Dedifferentiated amniotic fluid mesenchymal stem cell (primary cell): ENCODE results near the gene GLRA3.
A peak's percentile ranks its signal among the peaks of the same experiment; 100 is the strongest.
"Not testable (repeated sequence)": the region's sequence is repeated elsewhere in the genome, so short reads cannot be mapped to it uniquely, and the experiment has no call there.

Experiments used
- DNase-seq: peaks from one replicate; pipeline ENCODE4 v3.0.0-alpha.2; 2016; ENCODE audit errors: extremely low spot score

Gene GLRA3

DNA sequence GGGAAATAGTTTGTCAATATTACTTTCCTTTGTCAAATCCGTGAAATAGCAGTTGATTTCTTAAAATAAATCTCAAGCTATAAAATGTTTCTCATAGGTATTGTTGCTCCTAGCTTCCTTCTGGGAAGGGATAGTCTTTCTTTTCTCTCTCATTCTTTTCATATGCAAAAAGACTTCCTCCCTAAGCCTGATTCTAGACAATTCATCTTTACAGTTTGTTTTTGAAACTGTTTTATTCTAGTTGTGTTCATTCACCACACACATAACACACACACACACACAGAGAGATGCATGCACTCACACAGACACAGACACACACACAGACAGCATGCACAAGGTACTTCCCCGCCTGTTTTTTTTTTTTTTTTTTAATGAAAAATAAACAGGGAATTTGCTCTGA, 18.2 kb downstream of the GLRA3 start:
- no peak for DNase-seq

DNA sequence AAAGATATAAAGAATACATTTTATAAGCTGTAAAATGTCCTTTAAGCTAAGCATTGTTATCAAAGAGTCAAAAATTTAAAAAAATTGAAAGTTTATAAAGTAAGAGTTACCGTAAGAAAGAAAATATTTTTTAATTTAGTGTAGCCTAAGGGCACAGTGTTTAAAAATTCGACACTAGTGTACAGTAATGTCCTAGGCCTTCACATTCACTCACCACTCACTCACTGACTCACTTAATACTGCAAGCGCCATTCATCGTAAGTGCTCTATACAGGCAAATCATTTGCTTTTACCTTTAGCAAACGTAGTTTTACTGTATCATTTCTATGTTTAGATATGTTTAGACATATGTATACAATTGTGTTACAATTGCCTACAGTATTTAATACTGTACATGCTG, 20.2 kb downstream of the GLRA3 start:
- no peak for DNase-seq

DNA sequence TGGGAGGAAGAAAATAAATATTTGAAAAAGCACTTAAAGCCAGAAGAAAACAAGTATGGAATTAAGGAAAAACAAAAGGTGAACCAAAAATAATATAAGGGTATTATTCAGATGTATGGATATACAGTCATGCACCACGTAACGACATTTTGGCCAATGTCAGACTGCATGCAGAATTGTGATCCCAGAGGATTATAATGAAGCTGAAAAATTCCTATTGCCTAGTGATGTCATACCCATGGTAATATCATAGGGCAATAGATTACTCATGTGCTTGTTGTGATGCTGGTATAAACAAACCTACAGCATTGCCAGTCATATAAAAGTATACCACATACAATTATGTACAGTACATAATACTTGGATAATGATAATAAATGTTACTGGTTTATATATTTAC, 20.9 kb downstream of the GLRA3 start:
- no peak for DNase-seq

DNA sequence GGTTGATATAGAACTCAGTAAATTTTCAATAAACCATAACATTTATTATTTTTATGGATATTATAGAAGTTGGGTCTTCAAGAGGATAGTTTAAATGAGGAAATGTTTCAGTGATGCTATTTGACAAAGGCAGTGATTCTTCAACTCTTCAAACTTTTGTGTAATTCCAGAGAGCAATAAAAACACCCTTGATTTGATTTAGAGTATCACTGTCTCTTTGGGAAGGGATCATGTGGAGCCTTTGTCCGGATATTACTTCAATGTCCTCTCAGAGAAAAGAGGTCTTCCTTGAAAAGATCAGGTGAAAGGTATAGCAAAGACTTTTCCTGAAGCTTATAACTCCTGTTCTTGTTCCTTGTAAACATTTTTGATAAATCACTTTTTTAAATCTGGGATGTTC, 23.3 kb downstream of the GLRA3 start:
- DNase-seq: no peak

DNA sequence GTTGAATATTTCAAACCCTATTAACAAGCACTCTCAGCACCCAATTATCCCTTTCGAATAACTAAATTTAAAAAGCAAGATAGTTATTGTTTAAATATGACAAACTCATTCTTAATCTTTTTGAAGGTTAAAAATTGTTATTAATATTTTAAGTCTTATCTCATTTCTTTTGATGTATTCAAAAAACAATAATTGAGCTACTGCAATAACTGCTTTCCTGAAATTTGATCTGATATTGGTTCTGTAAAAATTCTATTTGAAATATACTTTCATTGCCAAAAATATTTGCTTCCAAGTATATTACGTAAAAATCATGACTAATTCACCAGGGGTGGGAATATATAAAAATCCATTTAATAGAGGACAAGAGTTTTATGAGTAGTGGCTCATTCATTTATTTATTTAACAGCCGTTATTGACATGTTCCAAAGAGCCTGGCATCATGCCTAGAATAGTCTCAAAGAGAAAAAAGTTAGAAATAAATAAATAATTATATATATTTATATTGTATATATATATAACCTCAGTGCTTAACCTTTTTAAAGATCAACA, 34.4 kb downstream of the GLRA3 start:
- DNase-seq: no peak

DNA sequence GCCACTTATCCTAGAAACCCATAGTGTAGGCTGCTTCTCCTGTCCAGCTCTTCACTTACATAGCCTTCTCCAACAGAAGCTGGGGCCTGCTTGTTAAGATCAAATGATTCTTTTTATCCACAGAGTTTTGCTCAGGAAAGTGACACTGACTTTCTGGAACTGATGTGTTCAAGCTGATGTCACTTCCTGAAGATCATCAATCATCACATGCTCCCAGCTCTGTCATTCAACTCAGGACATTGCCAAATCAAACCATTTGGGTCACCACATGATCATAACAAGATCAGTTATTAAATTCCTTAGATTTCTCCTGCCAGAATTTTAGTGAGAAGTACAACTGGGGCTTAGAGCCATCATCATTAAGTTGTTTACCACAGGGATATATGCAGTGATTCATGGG, 39.4 kb downstream of the GLRA3 start:
- no peak for DNase-seq

DNA sequence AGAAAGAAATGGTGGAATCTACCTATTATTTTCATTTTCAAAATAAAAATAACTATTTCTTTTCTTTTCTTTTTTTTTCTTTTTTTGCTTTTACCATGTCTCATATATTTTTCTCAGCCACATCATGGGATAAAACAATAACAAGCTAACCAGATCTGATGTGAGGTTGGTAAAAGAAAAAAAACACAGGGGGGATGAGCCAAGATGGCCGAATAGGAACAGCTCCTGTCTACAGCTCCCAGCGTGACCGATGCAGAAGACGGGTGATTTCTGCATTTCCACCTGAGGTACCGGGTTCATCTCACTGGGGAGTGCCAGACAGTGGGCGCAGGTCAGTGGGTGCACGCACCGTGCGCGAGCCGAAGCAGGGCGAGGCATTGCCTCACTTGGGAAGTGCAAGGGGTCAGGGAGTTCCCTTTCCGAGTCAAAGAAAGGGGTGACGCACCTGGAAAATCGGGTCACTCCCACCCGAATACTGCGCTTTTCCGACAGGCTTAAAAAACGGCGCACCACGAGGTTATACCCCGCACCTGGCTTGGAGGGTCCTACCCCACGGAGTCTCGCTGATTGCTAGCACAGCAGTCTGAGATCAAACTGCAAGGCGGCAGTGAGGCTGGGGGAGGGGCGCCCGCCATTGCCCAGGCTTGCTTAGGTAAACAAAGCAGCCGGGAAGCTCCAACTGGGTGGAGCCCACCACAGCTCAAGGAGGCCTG, 50.6 kb downstream of the GLRA3 start:
- not testable (repeated sequence) for DNase-seq

DNA sequence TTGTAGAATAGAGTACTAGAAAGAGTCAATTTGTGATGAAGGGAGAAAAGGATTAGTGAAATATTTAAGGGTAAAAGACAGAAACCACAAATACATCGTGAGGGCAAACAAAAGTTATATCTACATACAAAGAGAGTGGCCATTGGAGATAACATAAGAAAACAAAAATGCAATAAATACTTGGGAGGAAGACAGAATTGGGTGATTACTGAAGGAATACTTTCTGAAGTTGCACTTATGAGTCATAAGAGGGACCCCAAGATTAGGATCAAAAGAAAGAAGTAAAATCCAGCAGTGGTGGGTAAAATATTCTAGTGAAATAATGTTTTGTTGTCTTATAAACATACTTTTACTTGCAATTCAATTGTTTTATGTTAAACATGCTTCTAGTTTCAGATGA, 53.7 kb downstream of the GLRA3 start:
- no peak for DNase-seq

DNA sequence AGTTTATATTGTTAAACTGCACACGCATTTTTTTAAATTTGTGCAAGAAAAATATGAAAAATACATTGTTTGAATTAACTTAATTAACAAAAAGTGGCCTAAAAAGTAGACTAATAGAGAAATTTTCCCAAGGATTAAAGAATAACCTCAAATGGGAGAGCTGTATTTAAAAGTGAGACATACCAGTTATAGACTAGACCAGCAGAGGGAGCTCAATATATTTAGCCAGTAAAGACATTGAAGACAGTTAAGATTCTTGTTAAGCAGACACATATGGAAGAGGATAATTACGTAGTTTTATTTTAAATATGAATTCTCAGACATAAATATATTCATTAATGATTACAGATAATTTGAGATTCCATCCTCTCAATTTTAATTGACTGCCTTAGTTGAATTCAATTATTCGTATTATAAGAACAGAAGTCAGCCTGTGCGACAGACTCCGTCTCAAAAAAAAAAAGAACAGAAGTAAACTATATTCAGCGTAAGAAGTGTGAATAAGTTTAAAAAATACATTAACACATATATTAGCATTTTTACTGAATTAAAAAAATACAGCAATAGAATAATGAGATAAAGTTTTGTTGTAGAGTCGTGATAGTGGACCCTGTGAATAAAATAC, 64.8 kb downstream of the GLRA3 start:
- peak; percentile 76 for DNase-seq

DNA sequence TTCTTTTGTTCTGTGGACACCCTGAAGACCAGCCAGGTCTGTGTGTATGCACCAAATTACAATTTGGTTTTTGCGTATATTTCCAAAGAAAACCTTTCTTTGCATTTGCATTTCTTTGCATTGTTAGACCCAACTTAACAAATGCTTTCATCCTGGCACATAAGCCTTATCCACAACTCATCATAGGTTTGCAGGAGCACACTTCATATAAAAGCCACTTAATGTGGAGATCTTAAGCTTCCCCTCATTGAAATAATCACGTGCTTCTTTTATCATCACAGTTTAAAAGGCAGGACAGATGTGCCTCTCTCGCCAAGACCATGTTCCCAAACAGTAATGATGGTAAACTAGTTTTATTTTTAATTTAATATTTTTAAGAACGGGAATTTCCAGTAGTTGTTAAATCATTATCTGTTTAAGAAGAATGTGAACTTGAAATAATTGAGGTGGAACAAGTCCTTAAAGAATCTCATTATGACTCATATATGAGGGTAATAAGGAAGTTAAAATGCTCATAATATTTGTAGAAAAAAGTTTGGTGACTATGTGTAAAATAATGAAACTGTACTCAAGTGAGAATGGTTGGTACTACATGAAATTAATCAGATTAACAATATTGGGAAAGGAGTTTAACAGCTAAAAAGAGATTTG, 65.5 kb downstream of the GLRA3 start:
- DNase-seq: no peak

DNA sequence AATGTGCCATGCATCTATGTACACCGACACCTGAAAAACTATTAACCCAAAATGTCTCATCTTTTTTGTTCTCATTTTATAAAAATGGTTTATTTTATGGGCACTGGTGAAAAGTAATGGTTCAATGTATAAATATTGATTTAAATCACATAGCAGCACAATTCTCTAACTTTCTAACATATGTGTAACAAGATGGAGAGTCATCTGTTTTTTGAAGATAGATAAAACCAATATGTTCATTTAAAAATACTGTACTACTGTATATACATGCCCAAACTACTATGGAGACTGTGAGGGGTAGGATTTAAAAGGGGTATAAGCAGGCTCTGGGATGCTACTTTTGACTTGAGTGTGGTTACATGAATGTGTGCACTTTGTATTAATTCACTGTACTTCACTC, 67.6 kb downstream of the GLRA3 start:
- no peak for DNase-seq

DNA sequence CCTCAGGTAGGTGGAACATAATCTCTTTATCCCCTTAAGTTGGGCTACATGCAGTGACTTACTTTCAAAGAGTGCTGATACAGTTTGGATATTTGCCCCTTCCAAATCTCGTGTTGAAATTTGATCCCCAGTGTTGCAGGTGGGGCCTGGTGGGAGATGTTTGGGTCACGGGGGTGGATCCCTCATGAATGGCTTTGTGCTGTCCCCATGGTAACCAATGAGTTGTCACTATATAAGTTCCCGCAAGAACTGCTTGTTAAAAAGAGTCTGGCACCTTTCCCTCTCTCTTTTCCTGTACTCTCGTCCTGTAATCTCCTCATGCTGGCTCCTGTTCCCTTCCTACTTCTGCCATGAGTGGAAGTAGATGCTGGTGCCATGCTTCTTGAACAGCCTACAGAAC, 71.3 kb downstream of the GLRA3 start:
- DNase-seq: no peak

DNA sequence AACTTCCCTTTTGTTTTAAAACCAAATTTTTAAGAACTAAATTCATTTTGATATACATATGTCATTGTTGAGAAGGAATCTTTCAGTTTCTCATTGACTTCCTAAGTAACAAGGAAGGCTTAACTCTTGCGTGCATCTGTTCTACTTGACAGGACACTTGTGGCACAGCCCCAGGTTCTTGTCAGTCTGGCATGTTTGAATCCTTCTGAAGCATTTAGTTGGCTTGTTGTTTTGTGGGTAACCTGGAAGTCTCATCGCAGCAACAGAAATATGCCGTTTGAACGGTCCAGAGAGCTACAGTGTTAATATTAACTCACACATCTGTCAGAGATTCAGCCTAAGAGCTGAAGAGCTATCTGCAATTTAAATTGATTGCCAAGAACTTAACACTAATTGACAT, 76.0 kb downstream of the GLRA3 start:
- DNase-seq: no peak

DNA sequence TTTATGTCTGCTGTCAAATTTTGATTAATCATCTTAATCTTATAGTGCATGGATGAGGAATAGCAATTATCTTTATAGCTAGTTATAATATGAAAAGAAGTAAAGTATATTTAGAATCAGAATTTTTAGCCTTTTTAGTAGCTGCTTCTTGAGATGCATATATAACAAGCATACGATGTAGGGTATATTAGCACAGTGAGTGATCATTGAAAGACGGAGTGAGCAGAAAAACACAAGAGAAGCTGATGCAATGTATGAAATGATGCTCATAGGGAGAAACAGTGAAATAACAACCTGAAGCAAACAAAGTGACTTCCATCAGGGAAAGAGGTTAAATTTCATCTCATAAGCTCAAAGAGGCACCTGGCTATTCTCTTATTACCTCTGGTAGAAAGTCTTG, 77.0 kb downstream of the GLRA3 start:
- DNase-seq: no peak

DNA sequence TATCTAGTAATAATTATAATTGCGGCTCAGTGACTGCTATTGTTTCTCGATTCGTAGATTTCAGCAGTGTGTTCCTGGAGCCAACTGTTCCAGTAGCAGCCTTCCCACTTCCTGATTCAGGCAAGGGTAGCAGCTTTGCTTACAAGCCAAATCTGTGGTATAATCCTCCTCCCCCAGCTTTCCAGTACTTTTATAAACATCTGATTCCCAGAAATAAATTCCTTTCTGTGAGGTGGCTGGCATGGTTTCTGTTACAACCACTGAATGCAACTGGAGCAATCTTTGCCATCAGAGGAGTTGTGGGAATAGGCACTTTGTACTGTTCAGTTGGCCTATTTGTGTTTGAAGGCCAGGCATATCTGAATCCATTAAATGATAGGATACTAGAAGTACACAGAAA, 80.0 kb downstream of the GLRA3 start:
- DNase-seq: peak; percentile 30

DNA sequence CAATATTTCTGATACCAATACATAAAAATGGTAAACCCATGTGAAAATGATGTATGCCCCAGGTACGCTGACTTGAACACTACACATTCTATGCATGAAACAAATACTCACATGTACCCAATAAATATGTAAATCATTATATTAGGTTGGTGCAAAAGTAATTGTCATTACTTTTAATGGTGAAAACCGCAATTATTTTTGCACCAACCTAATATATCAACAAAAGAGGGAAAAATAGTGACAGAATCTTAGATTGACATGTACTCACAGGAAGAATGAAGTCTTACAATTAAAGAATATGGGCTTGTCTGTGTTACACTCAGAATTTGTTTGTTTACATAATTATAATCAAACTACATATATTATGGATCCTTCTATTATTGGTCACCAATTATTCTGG, 82.3 kb downstream of the GLRA3 start:
- DNase-seq: no peak

DNA sequence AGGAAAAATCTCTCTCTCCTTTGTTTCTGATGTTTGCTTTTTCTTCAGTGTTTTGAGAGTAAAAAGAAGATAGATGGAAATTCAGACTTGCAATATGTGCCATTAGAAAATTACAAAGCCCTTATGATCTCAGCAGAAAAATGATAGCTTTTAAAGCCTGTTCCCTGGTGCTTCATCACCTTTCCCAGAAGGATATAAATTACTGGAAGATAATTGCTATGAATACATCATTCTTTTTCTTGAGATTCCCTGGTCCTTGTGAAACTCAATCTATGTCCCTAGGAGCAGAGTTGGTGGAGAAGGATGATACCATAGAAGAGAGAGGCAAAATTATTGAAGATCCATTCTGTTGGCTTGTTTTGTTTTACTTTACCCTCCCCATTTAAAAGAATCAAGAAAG, 86.5 kb downstream of the GLRA3 start:
- DNase-seq: no peak

DNA sequence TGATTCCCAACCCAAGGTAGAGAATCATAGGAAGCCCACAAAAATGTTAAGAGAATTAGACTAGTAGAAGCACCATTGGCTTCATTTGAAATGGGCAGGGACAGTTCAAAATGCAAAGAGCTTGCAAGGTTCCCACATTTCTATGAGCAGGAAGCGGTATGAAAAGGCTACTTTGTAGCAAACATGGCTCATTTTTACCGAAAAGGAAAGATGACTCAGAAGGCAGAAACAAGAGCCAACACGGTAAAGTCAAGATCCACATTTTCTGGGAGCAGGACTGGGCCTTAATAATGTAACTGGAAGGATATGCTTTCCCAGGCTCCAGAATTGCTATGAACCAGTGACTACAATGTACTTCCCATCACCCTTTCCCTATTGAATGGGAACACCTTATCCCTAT, 89.5 kb downstream of the GLRA3 start:
- no peak for DNase-seq

DNA sequence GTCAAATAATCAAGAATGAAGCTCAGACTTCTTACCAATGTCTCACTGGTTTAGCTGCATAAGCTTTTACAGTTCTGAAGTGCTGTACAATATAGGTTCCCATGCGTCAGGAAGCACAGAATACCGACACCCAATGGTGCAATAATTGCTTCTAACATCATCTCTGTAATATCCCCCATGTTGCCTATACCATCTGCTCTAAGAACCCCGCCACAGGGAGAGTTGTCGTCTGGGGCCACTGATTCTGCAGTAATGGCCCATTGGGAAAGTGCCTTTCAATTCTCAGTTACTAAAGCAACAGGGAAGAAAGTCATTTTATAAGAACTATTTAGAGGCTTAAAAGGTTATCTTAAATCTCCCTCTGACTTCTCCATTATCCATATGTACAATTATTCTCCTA, 94.9 kb downstream of the GLRA3 start:
- no peak for DNase-seq

DNA sequence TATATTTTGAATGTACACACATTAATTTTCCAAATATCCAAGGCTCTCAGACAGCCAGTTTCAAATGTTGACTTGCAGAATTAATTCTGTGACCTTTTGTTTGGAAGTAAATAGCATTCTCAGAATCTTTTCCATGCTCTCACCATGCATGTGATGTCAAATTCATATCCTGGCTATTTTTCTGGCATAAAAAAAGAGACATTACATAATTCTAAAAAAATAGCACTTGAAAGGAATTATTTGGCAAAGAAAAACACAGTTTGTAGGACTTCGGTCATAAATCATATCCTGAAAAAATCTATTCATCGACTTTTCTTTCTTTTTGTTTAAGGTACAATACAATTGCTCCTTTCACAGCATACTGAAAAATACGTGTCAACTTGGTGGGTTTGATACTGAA, 111.2 kb downstream of the GLRA3 start:
- no peak for DNase-seq

DNA sequence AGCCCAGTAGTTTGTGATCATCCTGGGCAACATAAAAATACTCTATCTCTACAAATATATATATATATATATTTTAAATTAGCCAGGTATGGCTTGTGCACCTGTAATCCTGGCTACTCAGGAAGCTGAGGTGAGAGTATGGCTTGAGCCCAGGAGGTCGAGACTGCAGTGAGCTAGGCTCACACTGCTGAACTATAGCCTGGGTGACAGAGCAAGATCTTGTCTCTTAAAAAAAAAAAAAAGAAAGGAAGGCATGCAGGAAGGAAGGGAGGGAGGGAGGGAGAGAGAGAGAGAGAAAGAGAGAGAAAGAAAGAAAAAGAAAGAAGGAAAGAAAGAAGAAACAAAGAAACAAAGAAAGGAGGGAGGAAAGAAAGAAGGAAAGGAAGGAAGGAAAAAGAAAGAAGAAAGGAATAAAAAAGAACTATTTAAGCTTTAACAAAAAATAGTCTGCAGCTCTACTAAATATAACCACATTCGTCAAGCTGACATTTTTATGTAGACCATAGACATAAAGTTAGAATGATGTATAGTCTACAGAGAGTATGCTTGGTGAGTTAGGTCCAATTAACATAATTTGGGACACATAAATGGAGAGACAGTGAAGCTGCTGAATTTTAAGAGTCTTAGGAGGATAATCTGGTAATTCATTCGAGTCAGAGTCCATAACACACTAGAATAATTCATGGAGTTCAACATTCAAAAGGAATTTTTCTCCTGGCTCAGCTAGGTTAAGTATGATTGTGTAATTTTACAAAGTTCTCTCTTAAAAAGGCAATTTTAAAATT, 111.9 kb downstream of the GLRA3 start:
- no peak for DNase-seq
